GM23338 (cell line): ENCODE data around the gene SLC9A9. TPM values are rescaled to one million over a fixed set of nuclear protein-coding genes. Genes with fewer than 3 reads are reported as not detected.
"Not testable (repeated sequence)": the region's sequence is repeated elsewhere in the genome, so short reads cannot be mapped to it uniquely, and the experiment has no call there.

Experiments
- ATAC-seq: fragments of 200-7000 bp; cut with Tn5 transposase; 3 replicates; pipeline ENCODE4 v1.9.1; 2020
- DNase-seq: peaks from one replicate; pipeline ENCODE4 v3.0.0-alpha.2; 2015; ENCODE audit warnings: low spot score
- H2AFZ ChIP-seq: fragments of 200-600 bp; sonication (generic); 2 replicates; pipeline ENCODE4 v1.8.0; 2016; ENCODE audit warnings: antibody characterized with exemption, mild to moderate bottlenecking, moderate library complexity
- H3F3A ChIP-seq: fragments of 200-600 bp; sonication (generic); replicated peaks from 2 replicates; pipeline ENCODE4 v1.8.0; 2017; ENCODE audit warnings: antibody characterized with exemption, mixed run types, low read depth
- H3K27ac ChIP-seq: fragments of 200-600 bp; sonication (generic); 2 replicates; pipeline ENCODE4 v1.6.1; 2016; ENCODE audit warnings: low read depth
- H3K27me3 ChIP-seq: fragments of 200-600 bp; sonication (generic); 2 replicates; pipeline ENCODE4 v1.8.0; 2016; ENCODE audit warnings: mild to moderate bottlenecking, mixed run types, moderate library complexity; ENCODE audit not compliant: insufficient read depth
- H3K36me3 ChIP-seq: fragments of 200-600 bp; sonication (generic); 2 replicates; pipeline ENCODE4 v1.8.0; 2016; ENCODE audit warnings: mild to moderate bottlenecking; ENCODE audit not compliant: insufficient read depth
- H3K4me1 ChIP-seq: fragments of 200-600 bp; sonication (generic); 2 replicates; pipeline ENCODE4 v1.8.0; 2016; ENCODE audit warnings: mild to moderate bottlenecking, moderate library complexity; ENCODE audit not compliant: insufficient read depth
- H3K4me2 ChIP-seq: fragments of 200-600 bp; sonication (generic); 2 replicates; pipeline ENCODE4 v1.7.1; 2017; ENCODE audit warnings: mixed run types
- H3K4me3 ChIP-seq: fragments of 200-600 bp; sonication (generic); 2 replicates; pipeline ENCODE4 v1.6.1; 2016; ENCODE audit warnings: mixed run types
- H3K79me2 ChIP-seq: fragments of 200-600 bp; sonication (generic); replicated peaks from 2 replicates; pipeline ENCODE4 v1.8.0; 2017; ENCODE audit warnings: mild to moderate bottlenecking; ENCODE audit not compliant: insufficient read depth
- H3K9me2 ChIP-seq: fragments of 200-600 bp; sonication (generic); 2 replicates; pipeline ENCODE4 v1.8.0; 2017; ENCODE audit not compliant: insufficient read depth
- H4K20me1 ChIP-seq: fragments of 200-600 bp; sonication (generic); replicated peaks from 2 replicates; pipeline ENCODE4 v1.8.0; 2017; ENCODE audit warnings: mild to moderate bottlenecking; ENCODE audit not compliant: insufficient read depth
- H3K27ac Mint-ChIP-seq: 2 replicates; pipeline ENCODE4 v1.8.0; 2020; ENCODE audit warnings: inconsistent platforms, mild to moderate bottlenecking, moderate library complexity, mixed read lengths
- H3K27me3 Mint-ChIP-seq: 3 replicates; pipeline ENCODE4 v1.8.0; 2022; ENCODE audit warnings: low read depth, mild to moderate bottlenecking, moderate library complexity, mixed read lengths, inconsistent platforms; ENCODE audit not compliant: insufficient read depth, poor library complexity
- H3K36me3 Mint-ChIP-seq: 3 replicates; pipeline ENCODE4 v1.8.0; 2021; ENCODE audit warnings: low read depth, mild to moderate bottlenecking, inconsistent platforms, moderate library complexity, mixed read lengths
- H3K4me1 Mint-ChIP-seq: 3 replicates; pipeline ENCODE4 v1.8.0; 2020; ENCODE audit warnings: mild to moderate bottlenecking, inconsistent platforms, mixed read lengths
- H3K4me3 Mint-ChIP-seq: 3 replicates; pipeline ENCODE4 v1.8.0; 2021; ENCODE audit warnings: moderate library complexity, mild to moderate bottlenecking, inconsistent platforms, mixed read lengths
- H3K9me3 Mint-ChIP-seq: 3 replicates; pipeline ENCODE4 v1.8.0; 2020; ENCODE audit warnings: moderate library complexity, mild to moderate bottlenecking, inconsistent platforms, mixed read lengths
- CREB1 ChIP-seq: fragments of 250-450 bp; sonication (Bioruptor Pico); IDR thresholded peaks from 2 replicates; pipeline ENCODE4 v1.5.0; 2020; ENCODE audit warnings: low read depth, mild to moderate bottlenecking, moderate library complexity
- JUNB ChIP-seq: IDR thresholded peaks from one replicate; pipeline ENCODE4 v1.6.1; 2016; ENCODE audit warnings: antibody characterized with exemption; ENCODE audit not compliant: unreplicated experiment
- STAT1 ChIP-seq: IDR thresholded peaks from one replicate; pipeline ENCODE4 v1.6.1; 2016; ENCODE audit warnings: antibody characterized with exemption; ENCODE audit not compliant: unreplicated experiment
- ZNF114 ChIP-seq: fragments of 250-450 bp; sonication (Bioruptor Pico); IDR thresholded peaks from 2 replicates; pipeline ENCODE4 v1.5.0; 2020; ENCODE audit warnings: mild to moderate bottlenecking, moderate library complexity
- polyA plus RNA-seq: library from polyadenylated mRNA; unstranded; fragments of >200 nt; fragmentation: Nextera tagmentation; extraction: Ambion mirVana; gene quantifications from 2 replicates; pipeline ENCODE4 v1.2.1, GENCODE V29; 2016
- total RNA-seq: library from RNA; depleted of rRNA; stranded (reverse); fragments of >200 nt; shearing (Covaris generic); gene quantifications from 2 replicates; pipeline ENCODE4 v1.2.3, GENCODE V29; 2014
- TF ChIP-seq, protein P1 (sequence below): IDR thresholded peaks from one replicate; pipeline ENCODE4 v1.6.1; 2018; ENCODE audit warnings: antibody characterized with exemption; ENCODE audit not compliant: unreplicated experiment
- TF ChIP-seq, protein P2 (sequence below), 2 experiments: fragments of 200-600 bp in 1 of 2; sonication (generic) in 1 of 2; conservative IDR thresholded peaks; 2 replicates each; pipeline versions ENCODE4 v1.5.1 to v1.6.1; 2016 to 2017; ENCODE audit warnings: antibody characterized with exemption in 2 of 2, low read depth in 2 of 2, mild to moderate bottlenecking in 2 of 2, moderate library complexity in 1 of 2

Gene SLC9A9
- total and polyA plus RNA-seq, 2 experiments from 2014 or later = 1.3 to 1.6 TPM

DNA sequence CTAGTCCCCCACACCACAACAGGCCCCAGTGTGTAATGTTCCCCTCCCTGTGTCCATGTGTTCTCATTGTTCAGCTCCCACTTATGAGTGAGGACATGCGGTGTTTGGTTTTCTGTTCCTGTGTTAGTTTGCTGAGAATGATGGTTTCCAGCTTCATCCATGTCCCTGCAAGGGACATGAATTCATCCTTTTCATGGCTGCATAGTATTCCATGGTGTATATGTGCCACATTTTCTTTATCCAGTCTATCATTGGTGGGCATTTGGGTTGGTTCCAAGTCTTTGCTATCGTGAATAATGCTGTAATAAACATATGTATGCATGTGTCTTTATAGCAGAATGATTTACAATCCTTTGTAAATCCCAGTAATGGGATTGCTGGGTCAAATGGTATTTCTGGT lies 152.9 kb downstream of the SLC9A9 start:
- not testable (repeated sequence) for H3K4me2 ChIP-seq, H3K27ac Mint-ChIP-seq, DNase-seq, H3K4me1 Mint-ChIP-seq, H3K36me3 ChIP-seq, H3F3A ChIP-seq, H3K79me2 ChIP-seq, H3K9me2 ChIP-seq, H3K27me3 Mint-ChIP-seq, H3K9me3 Mint-ChIP-seq, H3K4me3 Mint-ChIP-seq, H3K27ac ChIP-seq, ATAC-seq, H3K27me3 ChIP-seq, H4K20me1 ChIP-seq, H3K4me1 ChIP-seq, H3K4me3 ChIP-seq, H2AFZ ChIP-seq, H3K36me3 Mint-ChIP-seq

DNA sequence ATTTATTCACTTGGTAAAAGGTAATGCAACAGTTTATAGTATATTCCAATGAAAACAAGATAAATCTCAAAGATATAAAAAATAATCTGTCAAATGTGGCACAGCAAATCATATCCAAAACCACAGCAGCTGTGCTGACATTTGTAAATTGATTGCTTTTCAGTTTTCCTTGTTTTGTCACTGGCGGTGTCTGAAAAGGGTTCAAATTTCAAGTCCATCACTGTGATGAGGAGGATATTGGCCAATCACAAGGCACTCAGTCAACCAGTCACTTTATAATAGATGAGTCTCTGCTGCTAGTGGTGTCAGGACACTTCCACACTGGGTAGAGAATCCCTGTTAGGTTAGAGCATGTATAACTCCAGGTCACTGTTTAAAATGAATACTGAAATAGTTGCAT lies 154.8 kb downstream of the SLC9A9 start:
- no peaks in the 10 kb centered on the region for H3K4me1 ChIP-seq
- H4K20me1 ChIP-seq = no peaks in the 10 kb centered on the region
- H3K79me2 ChIP-seq = no peaks in the 10 kb centered on the region
- no peaks in the 10 kb centered on the region for H3K9me2 ChIP-seq
- Mint-ChIP-seq H3K27me3 (peaks cover 2% of the 10 kb centered on the region), H3K36me3 (no peaks in the 10 kb centered on the region), H3K4me3 (no peak overlapping the region), H3K9me3 (no peaks in the 10 kb centered on the region), H3K4me1 (no peaks in the 10 kb centered on the region), H3K27ac (no peak overlapping the region)
- TF ChIP-seq, protein P1, sequence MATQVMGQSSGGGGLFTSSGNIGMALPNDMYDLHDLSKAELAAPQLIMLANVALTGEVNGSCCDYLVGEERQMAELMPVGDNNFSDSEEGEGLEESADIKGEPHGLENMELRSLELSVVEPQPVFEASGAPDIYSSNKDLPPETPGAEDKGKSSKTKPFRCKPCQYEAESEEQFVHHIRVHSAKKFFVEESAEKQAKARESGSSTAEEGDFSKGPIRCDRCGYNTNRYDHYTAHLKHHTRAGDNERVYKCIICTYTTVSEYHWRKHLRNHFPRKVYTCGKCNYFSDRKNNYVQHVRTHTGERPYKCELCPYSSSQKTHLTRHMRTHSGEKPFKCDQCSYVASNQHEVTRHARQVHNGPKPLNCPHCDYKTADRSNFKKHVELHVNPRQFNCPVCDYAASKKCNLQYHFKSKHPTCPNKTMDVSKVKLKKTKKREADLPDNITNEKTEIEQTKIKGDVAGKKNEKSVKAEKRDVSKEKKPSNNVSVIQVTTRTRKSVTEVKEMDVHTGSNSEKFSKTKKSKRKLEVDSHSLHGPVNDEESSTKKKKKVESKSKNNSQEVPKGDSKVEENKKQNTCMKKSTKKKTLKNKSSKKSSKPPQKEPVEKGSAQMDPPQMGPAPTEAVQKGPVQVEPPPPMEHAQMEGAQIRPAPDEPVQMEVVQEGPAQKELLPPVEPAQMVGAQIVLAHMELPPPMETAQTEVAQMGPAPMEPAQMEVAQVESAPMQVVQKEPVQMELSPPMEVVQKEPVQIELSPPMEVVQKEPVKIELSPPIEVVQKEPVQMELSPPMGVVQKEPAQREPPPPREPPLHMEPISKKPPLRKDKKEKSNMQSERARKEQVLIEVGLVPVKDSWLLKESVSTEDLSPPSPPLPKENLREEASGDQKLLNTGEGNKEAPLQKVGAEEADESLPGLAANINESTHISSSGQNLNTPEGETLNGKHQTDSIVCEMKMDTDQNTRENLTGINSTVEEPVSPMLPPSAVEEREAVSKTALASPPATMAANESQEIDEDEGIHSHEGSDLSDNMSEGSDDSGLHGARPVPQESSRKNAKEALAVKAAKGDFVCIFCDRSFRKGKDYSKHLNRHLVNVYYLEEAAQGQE = no peak
- no peak for TF ChIP-seq ZNF114 (CRISPR knock-in tag)
- no peak for TF ChIP-seq JUNB
- TF ChIP-seq STAT1 = no peak
- no peak for TF ChIP-seq CREB1 (CRISPR knock-in tag)
- TF ChIP-seq, protein P2, sequence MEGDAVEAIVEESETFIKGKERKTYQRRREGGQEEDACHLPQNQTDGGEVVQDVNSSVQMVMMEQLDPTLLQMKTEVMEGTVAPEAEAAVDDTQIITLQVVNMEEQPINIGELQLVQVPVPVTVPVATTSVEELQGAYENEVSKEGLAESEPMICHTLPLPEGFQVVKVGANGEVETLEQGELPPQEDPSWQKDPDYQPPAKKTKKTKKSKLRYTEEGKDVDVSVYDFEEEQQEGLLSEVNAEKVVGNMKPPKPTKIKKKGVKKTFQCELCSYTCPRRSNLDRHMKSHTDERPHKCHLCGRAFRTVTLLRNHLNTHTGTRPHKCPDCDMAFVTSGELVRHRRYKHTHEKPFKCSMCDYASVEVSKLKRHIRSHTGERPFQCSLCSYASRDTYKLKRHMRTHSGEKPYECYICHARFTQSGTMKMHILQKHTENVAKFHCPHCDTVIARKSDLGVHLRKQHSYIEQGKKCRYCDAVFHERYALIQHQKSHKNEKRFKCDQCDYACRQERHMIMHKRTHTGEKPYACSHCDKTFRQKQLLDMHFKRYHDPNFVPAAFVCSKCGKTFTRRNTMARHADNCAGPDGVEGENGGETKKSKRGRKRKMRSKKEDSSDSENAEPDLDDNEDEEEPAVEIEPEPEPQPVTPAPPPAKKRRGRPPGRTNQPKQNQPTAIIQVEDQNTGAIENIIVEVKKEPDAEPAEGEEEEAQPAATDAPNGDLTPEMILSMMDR (conservative IDR thresholded peaks at IDR 0.05; ENCODE audit: low read depth in 2 of 2) = no peak
- H2AFZ ChIP-seq = no peak overlapping the region
- H3K4me3 ChIP-seq = no peak overlapping the region
- no peaks in the 10 kb centered on the region for H3K36me3 ChIP-seq
- H3K27ac ChIP-seq = no peak overlapping the region
- ATAC-seq (no peak), DNase-seq (no peak)
- no peaks in the 10 kb centered on the region for H3F3A ChIP-seq
- H3K27me3 ChIP-seq = no peaks in the 10 kb centered on the region
- no peak overlapping the region for H3K4me2 ChIP-seq
